Endothelial cell (in vitro differentiated cells): ENCODE measurements around the gene LBP. TPM values are rescaled to one million over a fixed set of nuclear protein-coding genes. Genes with fewer than 3 reads are reported as not detected.
"Not testable (repeated sequence)": the region's sequence is repeated elsewhere in the genome, so short reads cannot be mapped to it uniquely, and the experiment has no call there.

Experiments
- DNase-seq: peaks from one replicate; pipeline ENCODE4 v3.0.0; 2021; ENCODE audit warnings: low spot score
- H3K27ac Mint-ChIP-seq: one replicate; pipeline ENCODE4 v1.8.0; 2021; ENCODE audit warnings: mixed read lengths, inconsistent platforms; ENCODE audit not compliant: unreplicated experiment
- H3K27me3 Mint-ChIP-seq: one replicate; pipeline ENCODE4 v1.8.0; 2021; ENCODE audit warnings: mild to moderate bottlenecking, moderate library complexity, mixed read lengths, inconsistent platforms; ENCODE audit not compliant: unreplicated experiment
- H3K36me3 Mint-ChIP-seq: one replicate; pipeline ENCODE4 v1.8.0; 2021; ENCODE audit warnings: mild to moderate bottlenecking, low read depth, mixed read lengths, inconsistent platforms; ENCODE audit not compliant: unreplicated experiment
- H3K4me1 Mint-ChIP-seq: one replicate; pipeline ENCODE4 v1.8.0; 2021; ENCODE audit warnings: mild to moderate bottlenecking, mixed read lengths, inconsistent platforms; ENCODE audit not compliant: unreplicated experiment
- H3K4me3 Mint-ChIP-seq: one replicate; pipeline ENCODE4 v1.8.0; 2021; ENCODE audit warnings: mild to moderate bottlenecking, mixed read lengths, inconsistent platforms; ENCODE audit not compliant: unreplicated experiment
- H3K9me3 Mint-ChIP-seq: one replicate; pipeline ENCODE4 v1.8.0; 2021; ENCODE audit warnings: mixed read lengths, inconsistent platforms; ENCODE audit not compliant: unreplicated experiment
- total RNA-seq: library from RNA; stranded (reverse); fragmentation: NEBNext Ultra II Directional; extraction: Animal tissue kit (Norgen Biotek cat#: 25700); gene quantifications from one replicate; pipeline ENCODE4 v1.2.1, GENCODE V29; 2021; ENCODE audit not compliant: unreplicated experiment
- TF ChIP-seq, protein P1 (sequence below): fragments of 200-600 bp; sonication (generic); IDR thresholded peaks from one replicate; pipeline ENCODE4 v1.5.0; 2021; ENCODE audit warnings: antibody characterized with exemption; ENCODE audit not compliant: unreplicated experiment

The LBP gene
- total RNA-seq, 1 donor from 2014 or later, result 1.2 TPM

DNA sequence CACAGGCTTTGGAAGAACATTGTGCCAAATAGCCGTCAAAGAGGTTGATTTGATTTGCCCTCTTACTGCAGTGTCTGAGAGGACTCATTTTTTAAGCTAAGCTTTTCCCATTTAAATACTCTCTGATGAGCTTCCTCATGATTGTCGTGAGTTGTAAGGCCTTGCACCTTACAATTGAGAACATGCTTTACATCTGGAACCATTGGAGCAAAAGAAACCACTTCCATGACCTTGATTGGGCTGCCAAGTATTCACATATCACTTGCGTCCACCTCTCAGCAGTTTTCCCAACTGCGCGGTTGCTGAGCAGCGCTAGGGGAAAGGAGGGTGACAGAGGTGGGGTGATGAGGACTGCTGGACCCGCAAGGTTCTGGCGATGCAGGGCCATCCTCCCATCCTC lies 12.3 kb upstream of the LBP start:
- Mint-ChIP-seq H3K27ac (no peak overlapping the region), H3K36me3 (peaks cover 5% of the 10 kb centered on the region), H3K9me3 (no peaks in the 10 kb centered on the region), H3K4me1 (no peaks in the 10 kb centered on the region), H3K4me3 (no peak overlapping the region), H3K27me3 (no peaks in the 10 kb centered on the region)
- TF ChIP-seq, protein P1, sequence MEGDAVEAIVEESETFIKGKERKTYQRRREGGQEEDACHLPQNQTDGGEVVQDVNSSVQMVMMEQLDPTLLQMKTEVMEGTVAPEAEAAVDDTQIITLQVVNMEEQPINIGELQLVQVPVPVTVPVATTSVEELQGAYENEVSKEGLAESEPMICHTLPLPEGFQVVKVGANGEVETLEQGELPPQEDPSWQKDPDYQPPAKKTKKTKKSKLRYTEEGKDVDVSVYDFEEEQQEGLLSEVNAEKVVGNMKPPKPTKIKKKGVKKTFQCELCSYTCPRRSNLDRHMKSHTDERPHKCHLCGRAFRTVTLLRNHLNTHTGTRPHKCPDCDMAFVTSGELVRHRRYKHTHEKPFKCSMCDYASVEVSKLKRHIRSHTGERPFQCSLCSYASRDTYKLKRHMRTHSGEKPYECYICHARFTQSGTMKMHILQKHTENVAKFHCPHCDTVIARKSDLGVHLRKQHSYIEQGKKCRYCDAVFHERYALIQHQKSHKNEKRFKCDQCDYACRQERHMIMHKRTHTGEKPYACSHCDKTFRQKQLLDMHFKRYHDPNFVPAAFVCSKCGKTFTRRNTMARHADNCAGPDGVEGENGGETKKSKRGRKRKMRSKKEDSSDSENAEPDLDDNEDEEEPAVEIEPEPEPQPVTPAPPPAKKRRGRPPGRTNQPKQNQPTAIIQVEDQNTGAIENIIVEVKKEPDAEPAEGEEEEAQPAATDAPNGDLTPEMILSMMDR, result no peak
- no peak for DNase-seq

DNA sequence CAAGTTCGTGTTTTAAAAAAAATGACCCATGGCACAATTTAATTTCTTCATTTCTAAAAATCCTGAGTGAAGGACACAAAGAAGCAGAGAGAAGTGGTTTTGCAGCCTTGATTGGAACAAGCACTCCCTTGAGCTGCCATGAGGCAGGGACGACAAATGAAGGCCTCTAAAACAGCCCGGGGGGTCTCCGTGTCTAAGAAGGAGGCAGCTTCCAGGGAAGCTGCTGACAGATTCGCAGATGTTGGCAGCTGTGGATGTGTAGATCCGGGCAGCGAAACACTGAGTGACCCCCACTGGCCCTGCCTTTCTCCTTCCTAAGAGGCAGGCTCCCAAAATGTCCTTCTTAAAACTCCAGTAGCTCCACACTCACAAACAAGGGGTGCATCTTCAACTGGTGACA lies 9.6 kb upstream of the LBP start:
- H3K9me3 Mint-ChIP-seq, result no peaks in the 10 kb centered on the region
- no peak overlapping the region for H3K4me3 Mint-ChIP-seq
- H3K27me3 Mint-ChIP-seq, result no peaks in the 10 kb centered on the region
- no peaks in the 10 kb centered on the region for H3K4me1 Mint-ChIP-seq
- H3K36me3 Mint-ChIP-seq, result peaks cover 5% of the 10 kb centered on the region
- no peak overlapping the region for H3K27ac Mint-ChIP-seq
- TF ChIP-seq, protein P1, result no peak
- DNase-seq, result no peak

DNA sequence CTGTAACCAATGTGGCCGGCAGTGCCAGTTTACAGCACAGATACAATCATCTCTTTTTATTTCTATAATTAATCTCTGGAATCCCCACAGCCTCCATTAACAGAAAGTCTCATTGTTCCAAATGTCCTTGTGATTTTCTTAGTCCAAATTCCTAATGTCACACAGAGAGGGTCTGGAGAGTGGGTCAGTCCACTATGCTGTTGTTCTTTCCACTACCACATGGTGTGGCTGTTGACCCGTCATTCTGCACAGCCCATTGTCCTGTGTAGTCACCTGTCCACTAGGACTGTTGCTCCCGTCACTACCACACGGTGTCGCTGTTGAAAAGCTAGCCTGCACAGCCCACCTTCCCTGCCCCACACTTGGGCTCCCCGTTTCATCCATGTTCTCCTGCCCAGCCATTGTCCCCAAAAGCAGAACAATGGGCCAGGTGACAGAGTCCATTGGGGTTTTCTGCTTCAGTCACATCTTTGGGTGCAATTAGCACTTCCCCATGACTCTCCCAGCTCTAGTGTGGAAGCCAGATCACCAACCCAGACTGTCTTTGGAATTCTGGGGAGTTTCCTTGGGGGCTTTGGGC lies 8.6 kb upstream of the LBP start:
- no peaks in the 10 kb centered on the region for H3K27me3 Mint-ChIP-seq

DNA sequence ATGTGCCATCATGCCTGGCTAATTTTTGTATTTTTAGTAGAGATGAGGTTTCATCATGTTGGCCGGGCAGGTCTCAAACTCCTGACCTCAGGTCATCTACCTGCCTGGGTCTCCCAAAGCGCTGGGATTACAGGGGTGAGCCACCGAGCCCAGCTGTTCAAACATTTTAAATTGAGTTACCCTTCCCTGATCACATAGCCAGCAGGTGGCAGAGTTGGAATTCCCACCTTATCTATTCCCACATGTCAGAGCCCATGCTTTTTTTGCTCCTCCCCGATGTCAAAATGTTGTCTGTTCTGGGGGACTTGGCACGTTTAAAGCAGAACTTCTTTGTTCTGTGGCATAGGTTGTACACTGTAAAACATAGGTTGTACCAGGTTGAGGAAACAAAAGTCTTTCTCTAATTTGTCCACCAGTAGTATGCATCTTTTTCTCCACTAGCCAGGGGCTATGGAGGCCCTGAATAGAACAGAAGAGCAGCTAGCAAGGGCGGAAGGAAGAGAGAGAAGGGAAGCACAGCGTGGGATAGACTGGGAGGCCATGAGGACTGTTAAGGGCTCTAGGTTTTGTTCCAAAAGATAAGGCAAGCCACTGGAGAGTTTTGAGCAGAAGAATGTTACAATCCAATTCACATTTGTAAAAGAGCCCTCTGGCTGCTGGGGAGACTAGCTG lies 7.3 kb upstream of the LBP start:
- H3K27me3 Mint-ChIP-seq, result no peaks in the 10 kb centered on the region
- peaks cover 5% of the 10 kb centered on the region for H3K36me3 Mint-ChIP-seq
- no peaks in the 10 kb centered on the region for H3K9me3 Mint-ChIP-seq
- peak; percentile 35 for DNase-seq
- no peak overlapping the region for H3K4me3 Mint-ChIP-seq
- peak overlapping the region; percentile 4 for H3K27ac Mint-ChIP-seq
- no peaks in the 10 kb centered on the region for H3K4me1 Mint-ChIP-seq
- TF ChIP-seq, protein P1, result peak; percentile 36

More for the DNA sequence above, 8.6 kb upstream of the LBP start:
- Mint-ChIP-seq H3K9me3 (no peaks in the 10 kb centered on the region), H3K4me1 (no peaks in the 10 kb centered on the region), H3K4me3 (no peak overlapping the region), H3K36me3 (peaks cover 5% of the 10 kb centered on the region), H3K27ac (no peak overlapping the region)
- DNase-seq, result peak; percentile 67
- TF ChIP-seq, protein P1, result peak; percentile 96

DNA sequence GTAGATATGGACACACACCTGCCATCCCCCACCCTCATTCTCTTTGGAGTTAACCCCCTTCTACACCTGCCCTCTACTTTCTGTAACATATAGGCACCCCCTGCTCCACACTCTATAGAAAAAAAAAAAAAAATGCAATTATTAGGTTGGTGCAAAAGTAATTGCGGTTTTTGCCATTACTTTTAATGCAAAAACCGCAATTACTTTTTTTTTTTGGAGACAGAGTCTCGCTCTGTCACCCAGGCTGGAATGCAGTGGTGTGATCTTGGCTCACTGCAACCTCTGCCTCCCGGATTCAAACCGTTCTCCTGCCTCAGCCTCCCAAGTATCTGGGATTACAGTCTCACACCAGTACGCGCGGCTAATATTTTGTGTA lies 6.8 kb upstream of the LBP start:
- not testable (repeated sequence) for H3K27me3 Mint-ChIP-seq, H3K4me3 Mint-ChIP-seq, H3K9me3 Mint-ChIP-seq, H3K27ac Mint-ChIP-seq, DNase-seq, H3K4me1 Mint-ChIP-seq, H3K36me3 Mint-ChIP-seq
